HG02852 (cell line): ENCODE measurements around the gene LRIG1.

Experiments
- ATAC-seq: cut with Tn5 transposase; IDR thresholded peaks from one replicate; pipeline ENCODE4 v1.9.1; 2021; ENCODE audit warnings: mild to moderate bottlenecking, moderate library complexity; ENCODE audit not compliant: unreplicated experiment

Gene LRIG1

DNA sequence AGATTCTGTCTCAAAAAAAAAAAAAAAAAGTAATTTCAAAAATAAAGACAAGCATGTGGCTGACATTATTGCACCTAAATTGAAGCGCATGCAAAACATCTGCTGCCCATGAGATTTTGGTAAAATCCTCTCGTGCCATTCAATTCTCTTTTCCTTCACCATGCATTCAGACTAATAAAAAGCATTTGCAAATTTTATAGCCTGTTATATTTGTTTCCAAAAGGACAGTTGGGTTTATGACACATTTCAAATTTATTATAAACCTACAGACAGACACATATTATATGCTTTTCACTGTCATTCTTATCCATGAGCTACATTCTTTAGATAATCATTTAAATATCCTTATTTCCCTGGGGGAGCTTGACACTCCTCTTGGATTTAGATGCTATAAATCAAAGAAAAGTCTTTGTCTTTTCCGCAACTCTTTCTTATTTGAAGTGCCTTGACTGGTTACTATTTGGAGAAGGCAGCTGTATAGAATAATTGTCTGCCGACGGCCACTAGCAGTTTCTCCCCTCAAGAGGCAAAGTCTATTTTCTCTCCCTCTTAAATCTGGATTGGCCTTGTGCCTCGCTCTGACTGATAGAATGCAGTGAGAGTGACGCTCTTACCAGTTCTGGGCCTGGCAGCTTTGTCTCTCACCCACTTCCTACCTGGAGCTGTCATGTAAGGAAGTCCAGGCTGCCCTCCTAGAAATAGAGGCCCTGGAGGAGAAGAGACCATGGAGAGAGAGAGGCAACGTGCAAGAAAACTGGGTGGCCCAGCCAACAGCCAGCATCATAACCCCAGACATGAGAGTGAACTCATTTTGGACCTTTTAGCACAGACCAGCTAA is 6.8 kb upstream of the LRIG1 start:
- ATAC-seq, result no peak

- ATAC-seq, result no peak
Measured at GRCh38 chr3:66506154-66506553, 5.3 kb upstream of the LRIG1 start.

GRCh38 chr3:66504850-66505641 is 4.2 kb upstream of the LRIG1 start:
- ATAC-seq, result no peak

DNA sequence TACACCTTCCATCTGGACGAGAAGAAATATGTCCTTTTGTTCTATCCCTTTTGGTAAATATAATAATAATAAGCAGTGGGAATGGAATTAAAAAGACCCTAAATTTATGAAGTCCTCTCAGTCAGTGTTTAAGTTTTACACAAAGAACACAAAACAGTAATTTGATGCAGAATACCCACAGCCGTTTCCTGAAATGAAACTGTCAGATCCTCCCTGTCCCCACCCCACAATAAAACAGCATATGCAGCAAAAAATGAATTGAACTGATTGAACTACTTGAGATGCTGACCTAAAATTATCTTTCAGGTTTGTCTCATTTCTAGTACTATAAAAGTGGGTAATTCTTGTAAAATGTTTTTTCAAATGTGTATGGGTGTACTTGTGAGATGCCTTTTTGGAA is 2.2 kb upstream of the LRIG1 start:
- no peak for ATAC-seq

DNA sequence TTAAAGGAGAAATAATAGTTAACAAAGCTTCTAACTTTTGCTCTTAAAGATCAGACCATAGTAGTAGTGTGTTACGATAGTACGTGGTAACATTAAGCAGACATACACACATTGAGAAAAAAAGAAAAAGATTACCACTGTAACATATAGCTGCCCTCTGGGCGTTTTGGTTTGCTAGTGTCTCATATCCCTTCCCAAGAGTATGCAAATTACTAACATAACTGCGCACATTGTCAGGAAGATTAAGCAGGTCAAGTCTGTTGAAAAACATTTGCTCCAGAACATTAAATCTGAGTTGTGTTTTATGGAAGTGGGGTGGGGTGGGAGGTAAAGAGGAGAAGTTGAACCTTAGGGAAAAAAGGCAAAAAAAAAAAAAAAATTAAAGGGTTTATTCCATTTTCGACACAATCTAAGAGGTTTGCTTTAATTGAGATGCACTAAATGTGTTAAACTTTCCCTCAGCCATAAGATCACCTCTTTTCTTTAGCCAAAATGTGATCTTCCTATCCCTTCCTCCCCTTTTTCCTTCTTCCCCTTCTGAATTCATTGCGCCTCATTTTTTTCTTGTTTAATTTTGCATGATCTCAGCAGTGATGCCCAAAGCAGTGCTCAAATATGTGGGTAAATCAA is 1.5 kb upstream of the LRIG1 start:
- ATAC-seq, result no peak

DNA sequence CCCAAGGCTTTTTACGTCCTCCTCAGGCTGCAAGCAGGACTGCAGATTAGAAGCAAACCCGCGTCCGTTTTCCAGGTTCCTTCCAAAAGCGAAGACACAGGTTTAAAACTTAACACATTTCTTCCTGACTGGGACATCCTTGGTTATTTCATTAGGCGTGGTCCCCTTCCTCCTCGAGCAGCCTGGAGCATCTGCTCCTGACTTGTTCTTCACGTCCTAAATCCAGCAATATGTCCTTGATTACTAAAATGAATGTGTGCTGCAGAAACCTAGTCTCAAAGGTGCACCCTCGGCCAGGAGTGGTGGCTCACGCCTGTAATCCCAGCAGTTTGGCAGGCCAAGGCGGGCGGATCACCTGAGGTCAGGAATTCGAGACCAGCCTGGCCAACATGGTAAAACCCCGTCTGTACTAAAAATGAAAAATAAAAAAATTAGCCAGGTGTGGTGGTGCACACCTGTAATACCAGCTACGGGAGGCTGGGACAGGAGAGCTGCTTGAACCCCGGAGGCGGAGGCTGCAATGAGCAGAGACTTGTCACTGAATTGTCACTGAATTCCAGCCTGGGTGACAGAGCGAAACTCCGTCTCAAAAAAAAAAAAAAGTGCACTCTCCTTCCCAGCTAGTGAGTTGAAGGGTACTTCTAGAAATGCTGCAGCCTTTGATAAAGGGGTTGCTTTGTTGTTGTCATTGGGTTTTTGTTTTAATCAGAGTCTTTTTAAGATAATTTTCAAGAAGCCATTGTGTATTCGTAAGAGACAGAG is 842 bp upstream of the LRIG1 start:
- no peak for ATAC-seq

- peak; percentile 15 for ATAC-seq
Measured at GRCh38 chr3:66499881-66500575, 794 bp downstream of the LRIG1 start.

DNA sequence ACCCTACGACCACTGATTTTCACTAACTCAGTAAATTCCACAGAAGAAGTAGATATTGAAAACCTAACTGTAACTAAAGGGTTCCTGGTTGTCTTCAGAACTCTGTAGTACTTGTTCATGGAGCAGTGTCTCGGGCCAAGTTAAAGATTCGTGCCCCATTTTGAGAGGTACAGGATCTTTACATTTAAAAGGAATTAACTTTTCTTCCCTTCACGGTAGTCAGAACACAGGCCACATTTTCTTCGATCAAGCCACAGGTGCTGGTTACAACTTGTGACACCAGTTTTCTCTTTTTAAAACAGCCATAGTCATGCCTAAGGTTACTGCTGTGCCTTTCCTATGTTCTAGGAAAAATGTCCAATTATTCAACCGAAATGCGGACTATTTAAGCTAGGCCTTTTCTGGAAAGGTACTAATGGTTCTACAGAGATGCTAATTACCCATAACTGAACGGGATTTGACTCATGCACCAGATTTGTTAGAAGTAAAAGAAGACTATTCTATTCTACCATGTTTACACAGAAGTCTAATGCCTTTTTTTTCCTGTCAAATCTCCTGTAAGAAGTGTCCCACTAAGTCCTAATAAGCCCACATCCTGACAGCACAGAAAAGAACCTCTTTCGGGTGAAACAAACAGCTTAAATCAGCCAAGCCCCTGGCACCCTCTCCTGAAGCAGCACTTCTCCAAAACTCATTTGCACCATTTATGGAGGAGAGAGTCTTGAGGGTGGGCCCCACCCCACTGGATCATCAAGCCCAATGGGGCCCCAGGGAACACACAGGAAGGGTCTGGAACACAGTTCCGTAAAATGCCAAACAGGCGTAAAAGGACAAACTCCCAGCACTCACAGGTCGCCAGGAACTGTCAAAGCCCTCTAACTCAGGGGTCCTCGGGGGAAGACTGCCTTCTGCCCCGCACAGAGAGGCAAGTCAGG is 1.9 kb downstream of the LRIG1 start:
- ATAC-seq, result no peak

DNA sequence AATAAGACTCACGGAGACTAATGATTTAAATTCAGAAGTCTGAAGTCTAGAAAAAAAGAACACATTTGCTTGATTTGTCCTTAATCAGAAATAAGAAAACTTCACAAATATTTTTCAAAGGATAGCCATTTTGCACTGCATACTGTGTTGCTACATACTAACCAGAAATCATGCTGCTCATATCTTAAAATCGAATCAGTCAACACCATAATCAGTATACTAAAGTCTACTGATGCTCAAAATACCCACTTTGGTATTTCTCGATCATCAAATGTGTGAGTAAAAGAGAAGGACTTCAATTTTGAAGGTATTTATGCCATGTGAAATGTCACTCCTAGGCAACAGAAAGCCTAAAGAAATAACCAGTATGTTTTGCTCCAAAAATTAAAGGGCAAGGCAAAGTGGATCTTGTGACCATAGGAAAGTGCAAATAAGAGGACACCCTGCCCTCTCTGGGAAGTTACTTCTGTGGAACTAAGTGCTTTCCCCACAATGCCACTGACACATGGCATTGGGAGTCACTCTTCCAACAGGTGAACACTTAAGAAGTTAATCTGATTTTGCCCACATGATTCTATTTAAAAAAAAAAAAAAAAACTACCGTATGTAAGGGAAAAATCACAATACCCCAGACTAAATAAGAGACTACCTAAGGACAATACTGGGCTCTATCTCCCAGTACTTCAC is 2.7 kb downstream of the LRIG1 start:
- ATAC-seq, result no peak

GRCh38 chr3:66497288-66497984 is 3.4 kb downstream of the LRIG1 start:
- ATAC-seq, result no peak

DNA sequence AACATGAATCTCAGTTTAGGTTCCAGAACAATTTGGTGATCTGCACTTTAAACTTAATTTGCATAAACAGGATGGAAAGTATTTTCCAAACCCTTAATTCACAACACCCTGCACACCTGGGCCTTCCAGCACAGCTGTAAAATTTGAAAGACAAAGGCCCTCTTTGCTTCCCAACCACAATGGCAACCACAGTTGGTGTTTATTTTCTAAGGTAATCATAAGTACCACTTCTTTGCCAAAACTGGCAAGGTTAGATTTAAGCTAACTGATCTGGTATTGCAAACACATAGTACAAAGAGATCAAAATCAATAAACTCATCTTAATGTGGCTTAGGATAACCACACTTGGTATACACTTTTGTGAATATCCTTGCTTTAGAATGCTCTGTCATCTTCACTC is 4.1 kb downstream of the LRIG1 start:
- no peak for ATAC-seq

DNA sequence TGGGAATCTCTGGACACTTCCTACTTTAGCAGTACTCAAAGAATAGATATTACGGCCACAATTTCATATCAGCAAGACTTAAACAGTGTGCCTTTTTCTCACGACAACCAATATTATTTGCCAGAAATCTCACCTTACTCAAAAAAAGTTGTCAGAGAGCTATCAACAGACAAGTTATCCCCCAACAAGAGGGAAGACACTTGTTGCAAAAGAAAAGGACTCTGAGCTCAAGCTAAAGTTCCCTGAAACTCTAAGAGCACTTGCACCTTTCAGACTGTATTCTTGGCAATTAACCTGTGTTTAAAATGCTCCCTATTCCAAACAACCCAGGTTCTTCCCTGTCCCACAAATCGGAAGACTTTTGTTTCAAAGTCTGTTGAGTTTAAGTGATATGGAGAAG is 4.5 kb downstream of the LRIG1 start:
- no peak for ATAC-seq

DNA sequence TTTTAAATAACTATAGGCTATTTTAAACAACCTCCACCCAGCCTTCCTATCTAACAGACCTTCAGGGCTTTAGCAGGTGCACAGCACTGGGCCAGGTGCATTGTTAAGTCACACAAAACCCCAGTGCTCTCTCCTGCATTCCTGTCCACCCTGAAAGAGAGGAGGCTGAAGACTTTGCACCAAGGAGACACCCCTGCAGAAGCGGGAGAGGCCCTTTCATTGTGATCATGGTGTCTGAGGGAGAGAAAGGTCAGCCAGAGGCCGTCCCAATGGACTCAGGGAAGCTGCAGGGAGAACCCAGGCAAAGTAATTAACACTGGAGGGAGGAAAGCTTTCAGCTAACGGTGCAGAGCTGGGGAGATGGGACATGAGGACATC is 5.2 kb downstream of the LRIG1 start:
- ATAC-seq, result no peak

- no peak for ATAC-seq
Measured at GRCh38 chr3:66494959-66495667, 5.7 kb downstream of the LRIG1 start.

DNA sequence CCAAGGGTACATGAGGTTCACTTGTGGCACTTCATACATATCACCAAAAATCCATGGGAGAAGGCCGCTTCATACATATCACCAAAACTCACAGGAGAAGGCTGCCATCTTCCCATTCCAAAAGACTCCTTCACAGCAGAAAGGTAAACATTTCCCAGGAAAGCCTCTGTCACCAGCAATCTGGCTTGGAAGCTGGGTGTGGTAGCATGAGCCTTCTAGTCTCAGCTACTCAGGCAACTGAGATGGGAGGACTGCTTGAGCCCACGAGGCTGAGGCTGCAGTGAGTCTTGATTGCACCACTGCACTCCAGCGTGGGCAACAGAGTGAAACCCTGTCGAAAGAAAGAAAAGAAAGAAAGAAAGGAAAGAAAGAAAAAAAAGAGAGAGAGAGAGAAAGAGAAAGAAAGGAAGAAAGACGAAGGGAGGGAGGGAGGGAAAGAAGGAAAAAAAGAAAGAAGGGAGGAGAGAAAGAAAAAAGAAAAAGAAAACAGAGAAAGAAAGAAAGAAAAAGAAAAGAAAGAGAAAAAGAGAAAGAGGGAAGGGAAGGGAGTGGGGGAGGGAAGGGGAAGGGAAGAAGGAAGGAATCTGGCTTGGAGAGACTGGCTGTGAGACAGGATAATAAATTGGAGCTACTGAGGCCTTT is 7.2 kb downstream of the LRIG1 start:
- ATAC-seq, result no peak

- no peak for ATAC-seq
Measured at GRCh38 chr3:66492672-66493071, 8.2 kb downstream of the LRIG1 start.

- ATAC-seq, result no peak
Measured at GRCh38 chr3:66492071-66492470, 8.8 kb downstream of the LRIG1 start.
